K562 (cell line): ENCODE data around the gene FAM111B. TPM values are rescaled to one million over a fixed set of nuclear protein-coding genes. Genes with fewer than 3 reads are reported as not detected.

ENCODE experiments used
- BACH1 ChIP-seq: fragments of 200-800 bp; sonication (Bioruptor generic); IDR thresholded peaks from 2 replicates; pipeline ENCODE4 v1.6.1; 2016; ENCODE audit warnings: missing genetic modification characterization, missing compliant biosample characterization
- DMBX1 ChIP-seq: fragments of 250-450 bp; sonication (Bioruptor Pico); IDR thresholded peaks from 2 replicates; pipeline ENCODE4 v1.8.0; 2022; ENCODE audit warnings: inconsistent platforms, mild to moderate bottlenecking, moderate library complexity, borderline replicate concordance
- EP300 ChIP-seq: IDR thresholded peaks from 2 replicates; pipeline ENCODE4 v1.6.1; 2012; ENCODE audit warnings: low read length, improper control_type of control experiment
- FOXP4 ChIP-seq: sonication (generic); formaldehyde crosslinking; IDR thresholded peaks from 2 replicates; pipeline ENCODE4 v1.8.0; 2022; ENCODE audit warnings: mild to moderate bottlenecking, missing genetic modification reagents, borderline replicate concordance
- HDAC1 ChIP-seq, 2 experiments: fragments of 450-650 bp; IDR thresholded peaks; 2 replicates each; pipeline ENCODE4 v1.6.1; 2016 to 2017; ENCODE audit warnings: inconsistent platforms in 1 of 2, mild to moderate bottlenecking in 1 of 2, moderate library complexity in 1 of 2
- JUN ChIP-seq, 2 experiments: sonication (generic) in 1 of 2; formaldehyde crosslinking in 1 of 2; IDR thresholded peaks; 2 replicates each; pipeline versions ENCODE4 v1.6.1 to v1.8.0; 2012 to 2022; ENCODE audit warnings: borderline replicate concordance in 2 of 2, mild to moderate bottlenecking in 2 of 2, improper control_type of control experiment in 1 of 2, low read depth in 1 of 2, low read length in 1 of 2, missing genetic modification reagents in 1 of 2
- NBN ChIP-seq: fragments of 450-650 bp; IDR thresholded peaks from 2 replicates; pipeline ENCODE4 v1.6.1; 2016; ENCODE audit warnings: low read depth, mild to moderate bottlenecking
- NUFIP1 ChIP-seq: fragments of 450-650 bp; IDR thresholded peaks from 2 replicates; pipeline ENCODE4 v1.6.1; 2018; ENCODE audit not compliant: partially characterized antibody
- PTBP1 ChIP-seq: fragments of 200-400 bp; formaldehyde crosslinking; IDR thresholded peaks from 2 replicates; pipeline ENCODE4 v1.6.1; 2017; ENCODE audit warnings: low read depth, low read length
- RREB1 ChIP-seq: fragments of 250-450 bp; sonication (Bioruptor Pico); IDR thresholded peaks from 2 replicates; pipeline ENCODE4 v1.4.0; 2020
- SP1 ChIP-seq: sonication (generic); formaldehyde crosslinking; IDR thresholded peaks from 2 replicates; pipeline ENCODE4 v1.8.1; 2022; ENCODE audit warnings: mild to moderate bottlenecking, missing genetic modification reagents
- SRSF1 ChIP-seq: fragments of 200-400 bp; formaldehyde crosslinking; IDR thresholded peaks from 2 replicates; pipeline ENCODE4 v1.6.1; 2017; ENCODE audit warnings: mild to moderate bottlenecking, low read depth, low read length, moderate library complexity
- STAT5A ChIP-seq: IDR thresholded peaks from 2 replicates; pipeline ENCODE4 v1.6.1; 2012; ENCODE audit warnings: low read length, inconsistent platforms, borderline replicate concordance
- TAF7 ChIP-seq: fragments of 450-650 bp; IDR thresholded peaks from 2 replicates; pipeline ENCODE4 v1.6.1; 2016; ENCODE audit warnings: missing genetic modification characterization, missing compliant biosample characterization
- TBP ChIP-seq: optimal IDR thresholded peaks from 2 replicates; pipeline ENCODE3; 2011; ENCODE audit warnings: low read depth, low read length, improper control_type of control experiment
- ZNF23 ChIP-seq: fragments of 250-450 bp; sonication (Bioruptor Pico); IDR thresholded peaks from 2 replicates; pipeline ENCODE4 v1.4.0; 2020; ENCODE audit warnings: mild to moderate bottlenecking
- ZNF41 ChIP-seq: fragments of 250-450 bp; sonication (Bioruptor Pico); conservative IDR thresholded peaks from 2 replicates; pipeline ENCODE4 v1.4.0; 2020; ENCODE audit warnings: mild to moderate bottlenecking
- ZNF707 ChIP-seq: fragments of 250-450 bp; sonication (Bioruptor Pico); conservative IDR thresholded peaks from 2 replicates; pipeline ENCODE4 v1.8.0; 2022; ENCODE audit warnings: inconsistent platforms, mild to moderate bottlenecking, moderate library complexity
- ZNF830 ChIP-seq: fragments of 250-450 bp; sonication (Bioruptor Pico); IDR thresholded peaks from 2 replicates; pipeline ENCODE4 v1.5.0; 2021; ENCODE audit warnings: mild to moderate bottlenecking
- polyA plus RNA-seq, 8 experiments: library from polyadenylated mRNA; depleted of rRNA in 4 of 8; stranded (reverse) in 5 of 8; unstranded in 3 of 8; fragments of >200 nt; fragmentation: Nextera tagmentation in 2 of 8; fragmentation: Illumina TruSeq in 1 of 8; extraction: Ambion mirVana in 2 of 8; extraction: Trizol in 1 of 8; gene quantifications; 2 replicates each; pipeline versions ENCODE4 v1.2.1 to v1.2.3, GENCODE V29; 2011 to 2014; ENCODE audit warnings: inconsistent platforms in 1 of 8, missing spikeins in 1 of 8
- total RNA-seq, 7 experiments: library from RNA; depleted of rRNA in 6 of 7; stranded (reverse); fragments of >200 nt in 6 of 7; fragmentation: Illumina TruSeq in 2 of 7; extraction: Trizol in 2 of 7; gene quantifications; 2 replicates each; pipeline versions ENCODE4 v1.2.1 to v1.2.3, GENCODE V29; 2011 to 2021; ENCODE audit warnings: low replicate concordance in 1 of 7

The FAM111B gene
- total and polyA plus RNA-seq, 9 of the 15 experiments (the other 6 are each of a cell fraction or from before 2014, with no cell fraction given): 0.01 to 0.33 (median 0.06) TPM; not detected in 5

GRCh38 chr11:59142530-59143507, 35.8 kb downstream of the FAM111B start, which contains the start of gene FAM111A (continued):
- TF ChIP-seq RREB1 (CRISPR knock-in tag): no peak
- TF ChIP-seq NUFIP1: no peak
- TF ChIP-seq HDAC1 (IDR thresholded peaks at IDR 0.05): peak in 1 of 2 experiments; percentile 66; a peak in 2 of 4 replicates
- TF ChIP-seq BACH1 (tag): no peak
- no peak for TF ChIP-seq EP300
- TF ChIP-seq STAT5A: no peak
- no peak for TF ChIP-seq PTBP1
- TF ChIP-seq TAF7 (tag): peak; percentile 50; the same call in 1 of the 2 replicates
- TF ChIP-seq SP1 (CRISPR knock-in tag): no peak
- no peak for TF ChIP-seq ZNF23 (CRISPR knock-in tag)
- no peak for TF ChIP-seq ZNF707 (CRISPR knock-in tag)
- TF ChIP-seq DMBX1 (CRISPR knock-in tag): no peak
- TF ChIP-seq JUN (IDR thresholded peaks at IDR 0.05; ENCODE audit: borderline replicate concordance, low read depth, low read length): no peak
- no peak for TF ChIP-seq JUN (CRISPR knock-in tag; IDR thresholded peaks at IDR 0.05; ENCODE audit: borderline replicate concordance)
- no peak for TF ChIP-seq ZNF41 (CRISPR knock-in tag)
- TF ChIP-seq TBP: peak; percentile 32
- no peak for TF ChIP-seq ZNF830 (CRISPR knock-in tag)
- TF ChIP-seq NBN: no peak
- TF ChIP-seq FOXP4 (CRISPR knock-in tag): no peak
- no peak for TF ChIP-seq SRSF1
